Stomach (tissue), 8 donors: ENCODE results near the gene CCR5AS.

Experiments
- DNase-seq, 2 donors: peaks; one replicate each; pipeline versions ENCODE4 v3.0.0 to v3.0.0-alpha.2; 2013 to 2019
- H3K27ac ChIP-seq, 5 donors: fragments of 200-600 bp in 4 of 5; sonication (generic) in 4 of 5; one replicate each; pipeline ENCODE4 v1.5.1; 2013 to 2019; ENCODE audit warnings: mild to moderate bottlenecking in 1 of 5, moderate library complexity in 1 of 5
- H3K27me3 ChIP-seq, 3 donors: fragments of 200-600 bp; sonication (generic); one replicate each; pipeline ENCODE4 v1.5.1; 2017 to 2019; ENCODE audit warnings: mixed run types in 1 of 3
- H3K36me3 ChIP-seq, 4 donors: fragments of 200-600 bp; sonication (generic); 1 replicate in 3 of 4; 2 replicates in 1 of 4; pipeline ENCODE4 v1.5.1; 2016 to 2019
- H3K4me1 ChIP-seq, 4 donors: fragments of 200-600 bp; sonication (generic); one replicate each; pipeline ENCODE4 v1.5.1; 2016 to 2019
- H3K4me3 ChIP-seq, 4 donors: fragments of 200-600 bp; sonication (generic) in 3 of 4; one replicate each; pipeline ENCODE4 v1.5.1; 2016 to 2019; ENCODE audit warnings: mild to moderate bottlenecking in 1 of 4
- H3K9me3 ChIP-seq, 4 donors: fragments of 200-600 bp; sonication (generic); one replicate each; pipeline ENCODE4 v1.5.1; 2016 to 2019
- CTCF ChIP-seq, 7 experiments: fragments of 450-650 bp in 4 of 7; fragments of 200-600 bp in 3 of 7; sonication (generic) in 3 of 7; IDR thresholded peaks; one replicate each; pipeline ENCODE4 v1.5.1; 2016 to 2019; ENCODE audit warnings: antibody characterized with exemption in 7 of 7, control low read depth in 2 of 7, mild to moderate bottlenecking in 1 of 7
- EP300 ChIP-seq: sonication (generic); formaldehyde crosslinking; IDR thresholded peaks from one replicate; pipeline ENCODE4 v1.6.1; 2017; ENCODE audit warnings: antibody characterized with exemption
- POLR2A ChIP-seq, 4 donors: fragments of 450-650 bp; IDR thresholded peaks; one replicate each; pipeline ENCODE4 v1.6.1; 2016; ENCODE audit warnings: antibody characterized with exemption in 4 of 4, control low read depth in 2 of 4, mild to moderate bottlenecking in 1 of 4, moderate library complexity in 1 of 4
- POLR2AphosphoS5 ChIP-seq, 3 donors: sonication (generic); formaldehyde crosslinking; IDR thresholded peaks; one replicate each; pipeline ENCODE4 v1.6.1; 2016; ENCODE audit warnings: antibody characterized with exemption in 3 of 3
- WGBS, 5 donors: extraction: QIAGEN DNeasy Blood & Tissue Kit in 3 of 5; methylation state at CpG; one replicate each; pipeline versions ENCODE4 v1.1.5 to v1.1.7; 2013 to 2018; 5-methylcytosine and 5-hydroxymethylcytosine counted together
- intact Hi-C: fragments of 100-400 bp; cut with DNase I; formaldehyde crosslinking; loops from one replicate; pipeline ENCODE4 v1.15.1; 2023; ENCODE audit warnings: low total_unique reads
- donor health status: healthy with polysubstance abuse.
- donor health status: Bipolar disorder and iron deficiency.
- donor health status: healthy.

Gene CCR5AS

GRCh38 chr3:46422617-46423016, 15.8 kb upstream of the CCR5AS start:
- no peak overlapping the region for H3K27ac ChIP-seq
- intact Hi-C loops, result no loop called here
- H3K4me3 ChIP-seq, result no peak overlapping the region
- TF ChIP-seq EP300 (no peak), POLR2AphosphoS5 (IDR thresholded peaks at IDR 0.05) (peak in 1 of 3 donors; percentile 5)
- no peaks in the 10 kb centered on the region for H3K27me3 ChIP-seq
- WGBS, 5 donors, result 83 to 92% (median 85%) methylated on average over 6 of the region's 6 CpGs
- DNase-seq, result peak in 1 of 2 donors; percentile 45
- H3K9me3 ChIP-seq, result no peaks in the 10 kb centered on the region
- H3K36me3 ChIP-seq, result no peaks in the 10 kb centered on the region
- peaks cover 0 to 8% (median 0%) of the 10 kb centered on the region in 4 donors for H3K4me1 ChIP-seq

GRCh38 chr3:46420931-46421330, 14.1 kb upstream of the CCR5AS start:
- intact Hi-C loops, result no loop called here
- Histone ChIP-seq H3K4me3 (no peak overlapping the region), H3K27ac (no peak overlapping the region), H3K9me3 (no peaks in the 10 kb centered on the region), H3K36me3 (no peaks in the 10 kb centered on the region), H3K4me1 (peaks cover 0 to 8% (median 0%) of the 10 kb centered on the region in 4 donors), H3K27me3 (no peaks in the 10 kb centered on the region)
- no peak for DNase-seq
- WGBS, 5 donors, result 86 to 100% (median 92%) methylated on average over 2 of the region's 2 CpGs
- TF ChIP-seq EP300 (no peak), CTCF (IDR thresholded peaks at IDR 0.05) (no peak), POLR2A (IDR thresholded peaks at IDR 0.05) (no peak), POLR2AphosphoS5 (IDR thresholded peaks at IDR 0.05) (no peak)

- Histone ChIP-seq H3K36me3 (no peaks in the 10 kb centered on the region), H3K27me3 (no peaks in the 10 kb centered on the region), H3K27ac (no peak overlapping the region), H3K9me3 (no peaks in the 10 kb centered on the region), H3K4me3 (no peak overlapping the region), H3K4me1 (peaks cover 0 to 8% (median 0%) of the 10 kb centered on the region in 4 donors)
- no peak for TF ChIP-seq POLR2AphosphoS5 (IDR thresholded peaks at IDR 0.05)
- no peak for TF ChIP-seq CTCF (IDR thresholded peaks at IDR 0.05)
- TF ChIP-seq EP300, result no peak
- TF ChIP-seq POLR2A (IDR thresholded peaks at IDR 0.05), result no peak
- intact Hi-C loops, result no loop called here
- DNase-seq, result no peak
- WGBS, 5 donors, result 95 to 100% (median 99%) methylated on average over 4 of the region's 4 CpGs
Measured at GRCh38 chr3:46419816-46420215, 12.9 kb upstream of the CCR5AS start.

- Histone ChIP-seq H3K4me1 (peaks cover 0 to 8% (median 0%) of the 10 kb centered on the region in 4 donors), H3K27ac (no peak overlapping the region), H3K9me3 (no peaks in the 10 kb centered on the region), H3K27me3 (no peaks in the 10 kb centered on the region), H3K4me3 (no peak overlapping the region), H3K36me3 (no peaks in the 10 kb centered on the region)
- WGBS, 5 donors, result 82 to 88% (median 86%) methylated on average over 9 of the region's 9 CpGs
- no peak for DNase-seq
- no peak for TF ChIP-seq POLR2A (IDR thresholded peaks at IDR 0.05)
- no peak for TF ChIP-seq EP300
- TF ChIP-seq POLR2AphosphoS5 (IDR thresholded peaks at IDR 0.05), result no peak
- TF ChIP-seq CTCF (IDR thresholded peaks at IDR 0.05), result no peak
- intact Hi-C loops, result no loop called here
Measured at GRCh38 chr3:46417841-46418611, 11.2 kb upstream of the CCR5AS start.
